Smooth muscle cell of the brain vasculature (primary cell): Measurements from ENCODE around the gene ZNF804A.

ENCODE experiments used
- DNase-seq: peaks from one replicate; pipeline ENCODE4 v3.0.0-alpha.2; 2012; ENCODE audit warnings: low read depth, low spot score

The ZNF804A gene

DNA sequence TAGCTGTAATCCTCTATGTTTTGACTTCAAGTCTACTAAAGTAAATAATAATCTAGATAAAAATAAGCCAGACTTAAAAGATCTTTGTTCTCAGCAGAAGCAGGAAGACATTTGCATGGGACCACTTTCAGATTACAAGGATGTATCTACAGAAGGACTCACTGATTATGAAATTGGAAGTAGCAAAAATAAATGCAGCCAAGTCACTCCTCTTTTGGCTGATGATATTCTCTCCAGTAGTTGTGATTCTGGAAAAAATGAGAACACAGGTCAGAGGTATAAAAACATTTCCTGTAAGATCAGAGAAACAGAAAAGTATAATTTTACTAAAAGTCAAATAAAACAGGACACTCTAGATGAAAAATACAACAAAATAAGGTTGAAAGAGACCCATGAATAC lies 338.4 kb downstream of the ZNF804A start:
- DNase-seq: no peak

DNA sequence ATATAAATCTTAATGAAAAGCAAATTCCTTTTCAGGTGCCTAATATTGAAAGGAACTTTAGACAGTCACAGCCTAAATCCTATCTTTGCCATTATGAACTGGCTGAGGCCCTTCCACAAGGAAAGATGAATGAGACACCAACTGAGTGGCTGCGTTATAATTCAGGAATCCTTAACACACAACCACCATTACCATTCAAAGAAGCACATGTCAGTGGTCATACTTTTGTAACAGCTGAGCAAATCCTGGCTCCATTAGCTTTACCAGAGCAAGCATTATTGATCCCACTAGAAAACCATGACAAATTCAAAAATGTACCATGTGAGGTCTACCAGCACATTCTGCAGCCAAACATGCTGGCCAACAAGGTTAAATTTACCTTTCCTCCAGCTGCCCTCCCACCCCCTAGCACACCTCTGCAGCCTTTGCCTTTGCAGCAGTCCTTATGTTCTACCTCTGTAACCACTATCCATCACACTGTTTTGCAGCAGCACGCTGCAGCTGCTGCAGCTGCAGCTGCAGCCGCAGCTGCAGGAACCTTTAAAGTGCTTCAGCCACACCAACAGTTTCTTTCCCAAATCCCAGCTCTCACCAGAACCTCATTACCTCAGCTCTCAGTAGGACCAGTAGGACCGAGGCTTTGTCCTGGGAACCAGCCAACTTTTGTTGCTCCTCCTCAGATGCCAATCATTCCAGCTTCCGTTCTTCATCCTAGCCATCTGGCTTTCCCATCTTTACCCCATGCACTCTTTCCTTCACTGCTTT lies 340.1 kb downstream of the ZNF804A start:
- DNase-seq: no peak

DNA sequence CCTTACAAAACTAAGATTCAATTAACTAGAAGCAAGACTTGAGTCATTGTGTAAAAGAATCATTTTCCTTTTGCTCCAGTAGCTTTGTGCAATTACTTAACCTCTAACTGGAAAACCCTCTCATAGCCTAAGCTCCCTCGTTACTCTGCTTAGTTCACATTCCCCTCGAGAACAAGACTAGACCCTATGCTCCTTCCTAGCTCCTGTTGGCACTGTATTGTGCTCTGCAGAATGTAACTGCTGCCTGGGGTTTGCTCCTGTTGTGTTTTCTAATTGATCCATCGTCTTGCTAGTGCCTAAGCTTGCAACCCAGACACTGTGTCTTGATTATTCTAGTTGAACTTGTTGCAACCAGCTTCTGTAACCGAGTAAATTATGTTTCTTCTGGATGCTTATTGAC lies 347.0 kb downstream of the ZNF804A start:
- no peak for DNase-seq

DNA sequence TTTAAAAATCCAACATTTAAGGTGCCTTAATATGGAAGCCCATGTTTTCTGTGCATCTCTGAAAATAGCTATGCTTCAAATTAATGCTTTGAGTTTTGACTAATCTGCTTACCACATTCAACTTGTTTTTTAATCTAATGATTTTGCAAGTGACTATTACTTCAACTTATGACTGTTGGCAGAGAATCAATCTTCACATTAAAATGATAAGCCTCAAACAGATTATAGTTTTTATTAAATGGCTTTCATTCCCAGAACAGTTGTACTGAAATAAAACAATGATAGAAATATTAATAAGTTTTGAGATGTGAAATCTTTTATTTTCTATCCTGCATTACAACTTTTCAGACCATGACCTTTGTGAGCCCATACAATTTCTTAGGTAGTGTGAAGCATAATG lies 347.5 kb downstream of the ZNF804A start:
- no peak for DNase-seq

DNA sequence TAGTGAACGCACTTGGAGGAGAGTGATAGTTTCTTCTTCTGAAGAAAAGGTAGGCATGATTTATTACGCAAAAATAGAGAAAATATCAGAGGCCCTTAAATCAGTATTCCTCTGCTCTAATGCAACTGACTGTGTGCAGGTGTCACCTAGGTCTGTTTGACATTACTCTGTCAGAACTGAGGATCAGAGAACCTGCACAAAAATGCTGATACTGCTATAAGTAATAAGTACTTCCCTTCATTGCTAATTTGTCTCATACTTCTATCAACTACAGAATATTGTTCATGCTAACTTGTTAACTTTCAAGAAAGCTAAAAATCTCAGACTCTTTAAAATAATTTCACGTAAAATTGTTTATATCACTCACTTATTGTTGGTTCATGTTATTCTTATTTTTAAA lies 358.5 kb downstream of the ZNF804A start:
- no peak for DNase-seq

DNA sequence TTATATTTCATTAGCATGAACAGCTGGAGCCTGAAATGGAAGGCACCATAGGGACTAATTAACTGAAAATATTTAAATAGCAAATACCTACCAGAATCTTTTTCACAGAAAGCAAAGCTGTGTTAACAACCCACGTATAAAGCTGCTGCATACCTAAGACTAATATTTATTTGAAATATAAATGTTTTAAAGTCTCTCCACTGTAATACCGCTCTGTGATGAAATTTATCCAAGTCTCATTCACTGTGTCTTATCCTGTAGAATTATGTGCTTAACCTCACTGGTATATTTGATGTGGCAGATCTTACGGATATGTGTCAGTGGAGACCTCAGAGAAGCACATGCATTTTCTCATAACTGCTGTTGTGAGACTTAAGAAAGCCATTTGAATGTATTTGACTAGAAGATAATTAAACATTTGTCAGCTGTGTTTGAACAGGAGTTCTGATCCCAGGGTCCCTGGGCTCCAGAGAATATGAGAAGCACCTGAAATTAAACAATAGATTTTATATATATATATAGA lies 373.3 kb downstream of the ZNF804A start:
- no peak for DNase-seq
